ENCODE results near the gene SESN2.

SESN2 gene

GRCh38 chr1:28259252-28259933, at the start of gene SESN2:
TSS of gene SESN2 (plus strand) at chr1:28259518. CDS start at chr1:28259848, 330 bp downstream.
- DNase-seq (ENCODE audit: low read depth) = peak; percentile 92

- DNase-seq (ENCODE audit: low read depth) = no peak
Measured at GRCh38 chr1:28209700-28210099, 49.6 kb upstream of the SESN2 start.

- no peak for DNase-seq (ENCODE audit: low read depth)
Measured at GRCh38 chr1:28213315-28213714, 46.0 kb upstream of the SESN2 start.

DNA sequence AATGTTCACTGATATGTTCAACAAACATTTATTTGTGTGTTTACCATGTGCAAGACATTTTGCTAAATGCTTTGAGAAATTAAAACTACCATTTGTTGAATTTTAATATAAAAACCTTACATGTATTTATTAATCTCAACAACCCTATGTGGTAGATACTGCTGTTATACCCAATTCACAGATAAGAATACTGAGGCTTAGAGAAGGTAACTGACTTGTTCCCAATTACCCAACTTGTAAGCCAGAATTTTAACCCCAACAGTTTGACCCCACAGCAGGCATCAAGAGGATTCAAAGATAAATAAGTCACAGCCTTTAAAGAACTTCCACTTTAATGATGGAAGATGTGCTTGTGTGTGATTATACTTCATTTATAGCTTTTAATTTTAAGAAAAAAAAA, 30.2 kb upstream of the SESN2 start:
- no peak for DNase-seq (ENCODE audit: low read depth)

DNA sequence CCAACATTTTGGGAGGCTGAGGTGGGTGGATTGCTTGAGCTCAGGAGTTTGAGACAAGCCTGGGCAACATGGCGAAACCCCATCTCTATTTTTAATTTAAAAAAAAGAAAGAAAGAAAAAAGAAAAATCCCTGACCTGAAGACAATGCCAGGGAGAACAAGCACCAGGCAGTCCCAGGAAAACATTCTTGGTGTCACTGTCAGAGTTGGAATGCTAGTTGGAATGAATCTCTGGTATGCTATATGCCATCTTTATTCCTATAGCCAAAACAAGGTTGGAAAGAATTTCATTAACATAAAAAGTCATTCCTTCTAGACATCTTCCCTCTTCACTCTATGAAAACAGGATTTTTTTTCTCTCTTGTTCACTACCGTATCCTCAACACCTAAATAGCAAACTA, 29.3 kb upstream of the SESN2 start:
- DNase-seq (ENCODE audit: low read depth) = no peak

DNA sequence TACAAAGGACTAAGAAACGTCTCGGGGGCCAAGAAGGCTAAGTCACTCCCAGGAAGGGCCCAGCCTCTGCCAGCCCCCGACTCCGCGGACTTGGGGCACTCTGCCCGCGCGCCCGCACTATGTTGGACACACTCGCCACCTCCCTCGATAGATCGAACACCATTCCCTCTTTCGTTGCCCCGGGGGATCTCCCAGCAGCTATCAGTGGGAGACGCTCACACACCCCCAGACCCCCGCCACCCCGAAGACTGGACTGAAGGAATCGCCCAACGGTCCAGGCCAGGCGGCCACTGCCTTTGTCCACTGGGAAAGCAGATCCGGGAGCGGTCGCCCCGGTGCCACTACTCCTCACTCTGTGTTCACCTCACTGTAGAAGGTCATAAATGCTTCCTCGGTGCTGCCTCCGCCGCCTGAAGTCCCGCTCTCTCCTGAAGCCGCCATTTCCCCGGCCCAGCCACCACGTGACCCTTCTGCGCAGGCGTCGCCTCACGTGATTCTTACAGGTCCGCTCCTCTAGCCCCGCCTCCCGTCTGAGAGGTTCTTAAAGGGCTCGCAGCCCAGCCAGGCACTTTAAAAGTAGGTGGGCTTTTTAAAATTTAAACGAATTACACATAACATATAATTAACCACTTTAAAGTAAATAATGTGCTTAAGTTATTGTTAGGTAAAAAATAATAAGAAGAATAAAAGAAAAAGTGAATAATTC, 26.6 kb upstream of the SESN2 start, which contains the start of gene DNAJC8:
TSS of gene DNAJC8 (minus strand) at position 472 of the 706 bp plus-strand sequence. CDS start at position 441, 31 bp downstream.
- DNase-seq (ENCODE audit: low read depth) = peak; percentile 88

- DNase-seq (ENCODE audit: low read depth) = no peak
Measured at GRCh38 chr1:28233264-28233606, 26.1 kb upstream of the SESN2 start.

- peak; percentile 76 for DNase-seq (ENCODE audit: low read depth)
Measured at GRCh38 chr1:28235755-28236655, 23.3 kb upstream of the SESN2 start, which contains the start of gene ATP5IF1. TSS of gene ATP5IF1 (plus strand) at chr1:28236124. CDS start at chr1:28236184, 60 bp downstream.

GRCh38 chr1:28236656-28237322, 22.5 kb upstream of the SESN2 start:
- DNase-seq (ENCODE audit: low read depth) = no peak

DNA sequence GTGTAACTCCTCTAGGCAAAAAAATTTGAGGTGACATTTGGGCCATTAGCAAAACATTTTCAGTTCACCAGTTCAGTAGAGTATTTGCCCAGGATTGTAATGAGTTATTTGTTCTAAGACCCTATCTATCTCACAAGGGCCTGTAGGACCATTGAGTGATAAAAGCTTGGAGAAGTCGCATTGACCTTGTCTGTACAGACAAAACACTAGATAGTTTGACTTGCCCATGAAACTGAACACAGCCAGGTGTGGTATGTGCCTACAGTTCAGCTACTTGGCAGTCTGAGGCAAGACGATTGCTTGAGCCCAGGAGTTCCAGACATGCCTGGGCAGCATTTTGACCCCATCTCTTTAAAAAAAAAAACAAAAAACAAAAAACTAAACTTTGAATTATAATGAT, 20.3 kb upstream of the SESN2 start:
- DNase-seq (ENCODE audit: low read depth) = no peak

GRCh38 chr1:28240024-28240423, 19.3 kb upstream of the SESN2 start:
- DNase-seq (ENCODE audit: low read depth) = no peak

DNA sequence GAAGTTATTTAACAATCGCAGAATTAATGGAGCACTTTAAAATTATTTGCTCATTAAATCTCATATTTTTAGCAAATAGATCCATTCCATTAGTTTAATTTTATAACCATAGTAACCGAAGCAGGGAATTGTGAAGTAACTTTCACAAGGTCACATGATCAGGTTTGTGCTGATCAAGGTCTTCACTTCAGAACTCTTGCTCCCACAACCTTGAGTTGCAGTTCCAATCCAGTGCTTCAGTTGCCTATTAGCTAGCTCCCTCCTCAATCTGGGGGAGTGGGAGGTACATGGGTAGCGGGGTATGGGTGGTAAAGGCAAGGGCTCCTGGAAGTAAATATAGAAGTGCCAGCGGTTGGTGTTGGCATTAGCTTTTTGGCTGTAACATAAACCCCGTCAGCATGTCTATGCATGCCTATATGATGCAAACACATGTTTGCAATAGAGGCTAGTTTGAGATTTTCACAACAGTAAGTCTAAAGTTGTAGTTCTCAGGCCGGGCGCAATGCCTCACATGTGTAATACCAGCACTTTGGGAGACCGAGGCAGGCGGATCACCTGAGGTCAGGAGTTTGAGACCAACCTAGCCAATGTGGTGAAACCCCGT, 17.6 kb upstream of the SESN2 start:
- DNase-seq (ENCODE audit: low read depth) = no peak

DNA sequence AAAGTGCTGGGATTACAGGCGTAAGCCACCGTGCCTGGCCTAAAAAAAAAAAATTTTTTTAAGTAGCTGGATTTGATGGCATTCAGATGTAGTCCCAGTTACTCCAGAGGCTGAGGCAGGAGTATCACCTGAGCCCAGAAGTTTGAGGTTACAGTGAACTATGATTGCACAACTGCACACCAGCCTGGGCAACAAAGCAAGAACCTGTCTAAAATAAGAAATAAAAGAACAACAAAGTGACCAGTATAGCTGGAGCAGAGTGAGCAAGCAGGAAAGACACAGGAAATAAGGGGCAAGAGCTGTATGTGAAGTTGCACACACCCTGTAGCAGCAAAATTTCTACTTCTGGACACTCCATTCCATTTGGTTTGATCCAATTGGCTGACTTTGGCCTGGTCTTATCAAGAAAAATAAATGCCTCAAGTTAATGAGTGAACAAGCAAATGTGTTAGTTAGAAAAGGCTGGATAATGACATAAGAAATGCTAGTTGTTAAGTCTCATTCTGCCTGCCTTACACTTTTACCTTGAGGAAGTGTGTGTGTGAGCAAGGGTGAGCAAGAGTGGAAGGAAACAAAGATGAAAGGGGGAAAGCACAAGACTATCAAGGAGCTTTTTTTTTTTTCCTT, 15.5 kb upstream of the SESN2 start:
- no peak for DNase-seq (ENCODE audit: low read depth)

GRCh38 chr1:28244549-28245251, 14.6 kb upstream of the SESN2 start:
- DNase-seq (ENCODE audit: low read depth) = no peak

- no peak for DNase-seq (ENCODE audit: low read depth)
Measured at GRCh38 chr1:28246427-28246832, 12.9 kb upstream of the SESN2 start.

DNA sequence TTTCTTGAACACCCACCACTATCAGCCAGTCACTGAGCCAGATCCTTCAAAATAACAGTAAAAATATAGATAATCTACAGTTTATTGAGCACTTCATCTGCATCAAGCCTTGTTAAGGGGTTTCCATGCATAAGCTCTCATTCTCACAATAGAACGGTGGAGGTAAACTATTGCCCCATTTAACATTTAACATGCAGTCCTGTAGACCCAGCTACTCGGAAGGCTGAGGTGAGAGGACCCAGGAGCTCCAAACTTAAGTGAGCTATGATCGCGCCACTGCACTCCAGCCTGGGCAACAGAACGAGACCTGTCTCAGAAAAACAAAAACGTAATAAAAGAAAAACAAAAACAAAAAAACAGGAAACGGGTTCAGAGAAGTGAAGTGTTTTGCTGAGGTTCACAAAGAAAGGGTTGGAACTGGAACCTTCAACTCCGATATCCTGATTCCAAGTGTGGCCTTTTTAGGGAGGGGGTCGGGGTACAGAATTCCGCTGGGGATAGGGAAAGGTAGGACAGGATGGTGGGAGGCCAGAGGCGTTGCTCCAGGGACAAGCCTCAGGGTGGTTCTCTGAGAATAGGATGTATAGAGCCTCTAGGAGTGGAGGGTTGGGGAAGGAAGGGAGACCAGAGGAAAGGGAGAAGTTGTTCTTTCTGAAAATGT, 11.6 kb upstream of the SESN2 start:
- no peak for DNase-seq (ENCODE audit: low read depth)

DNA sequence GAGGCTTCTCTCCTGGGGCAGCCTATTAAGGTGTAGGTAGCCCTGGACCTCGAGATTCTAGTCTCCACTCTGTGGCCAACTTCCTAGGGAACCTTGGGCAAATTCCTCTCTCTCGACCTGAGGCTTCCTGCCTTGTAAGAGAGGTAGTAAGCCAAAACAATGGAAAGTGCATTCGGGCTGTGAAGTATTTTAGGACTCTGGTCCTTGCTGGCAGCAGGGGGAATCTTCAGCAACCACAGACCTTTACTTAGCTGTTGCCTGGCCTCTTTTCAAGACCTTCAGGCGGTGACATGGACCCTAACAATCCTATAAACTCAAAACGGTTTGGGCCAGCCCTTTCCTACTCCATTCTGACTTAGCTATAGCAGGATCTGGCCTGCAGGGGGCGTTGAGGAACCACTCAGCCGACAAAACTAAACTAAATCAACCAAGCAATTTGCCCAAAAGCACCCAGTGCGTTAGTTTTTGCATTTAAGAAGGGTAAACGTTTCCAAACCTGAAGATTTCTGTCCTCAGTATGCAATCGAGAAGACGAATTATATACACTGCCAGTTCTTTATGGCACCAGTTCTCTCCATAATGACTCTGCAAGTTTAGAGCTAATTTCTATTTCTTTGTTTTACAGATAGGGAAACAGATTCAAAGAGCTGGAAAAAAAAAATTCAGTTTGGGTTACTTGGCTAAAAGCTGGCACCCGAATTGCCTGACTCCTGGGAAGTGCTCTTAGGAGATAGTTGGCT, 10.9 kb upstream of the SESN2 start:
- peak; percentile 65 for DNase-seq (ENCODE audit: low read depth)

- no peak for DNase-seq (ENCODE audit: low read depth)
Measured at GRCh38 chr1:28249013-28249865, 10.1 kb upstream of the SESN2 start.
